Endometrial microvascular endothelial cells (primary cell): Measurements from ENCODE around the gene DPH1. TPM values are rescaled to one million over a fixed set of nuclear protein-coding genes. Genes with fewer than 3 reads are reported as not detected.
"Not testable (repeated sequence)": the region's sequence is repeated elsewhere in the genome, so short reads cannot be mapped to it uniquely, and the experiment has no call there.

Experiments
- in situ Hi-C: cut with HindIII; loops from 2 replicates; pipeline ENCODE4 v1.10.0; 2017; ENCODE audit warnings: low sequenced_read_pairs, low pct_unique_long_range_greater_than_20kb; ENCODE audit errors: inconsistent ontology term
- total RNA-seq: library from RNA; depleted of rRNA; stranded (reverse); fragments of >200 nt; gene quantifications from one replicate; pipeline ENCODE4 v1.2.3, GENCODE V29; 2015; ENCODE audit errors: inconsistent ontology term

The DPH1 gene
- total RNA-seq, 1 donor from 2014 or later, result 38.8 TPM

DNA sequence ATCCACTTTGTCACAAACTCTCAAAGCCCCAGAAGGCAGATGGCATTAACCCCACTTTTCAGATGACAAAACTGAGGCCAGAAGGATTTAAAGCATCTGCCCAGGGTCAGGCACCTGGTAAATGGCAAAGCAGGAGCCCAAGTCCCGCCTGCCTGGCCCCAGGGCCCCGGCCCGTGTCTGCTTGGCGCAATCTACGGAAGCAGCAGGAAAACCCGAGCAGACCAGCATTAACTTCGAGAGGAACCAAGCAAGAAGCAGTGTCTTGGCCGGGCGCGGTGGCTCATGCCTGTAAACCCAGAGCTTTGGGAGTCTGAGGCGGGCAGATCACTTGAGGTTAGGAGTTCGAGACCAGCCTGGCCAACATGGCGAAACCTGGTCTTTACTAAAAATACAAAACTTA is 26.4 kb upstream of the DPH1 start:
- in situ Hi-C loops, result no loop called here

DNA sequence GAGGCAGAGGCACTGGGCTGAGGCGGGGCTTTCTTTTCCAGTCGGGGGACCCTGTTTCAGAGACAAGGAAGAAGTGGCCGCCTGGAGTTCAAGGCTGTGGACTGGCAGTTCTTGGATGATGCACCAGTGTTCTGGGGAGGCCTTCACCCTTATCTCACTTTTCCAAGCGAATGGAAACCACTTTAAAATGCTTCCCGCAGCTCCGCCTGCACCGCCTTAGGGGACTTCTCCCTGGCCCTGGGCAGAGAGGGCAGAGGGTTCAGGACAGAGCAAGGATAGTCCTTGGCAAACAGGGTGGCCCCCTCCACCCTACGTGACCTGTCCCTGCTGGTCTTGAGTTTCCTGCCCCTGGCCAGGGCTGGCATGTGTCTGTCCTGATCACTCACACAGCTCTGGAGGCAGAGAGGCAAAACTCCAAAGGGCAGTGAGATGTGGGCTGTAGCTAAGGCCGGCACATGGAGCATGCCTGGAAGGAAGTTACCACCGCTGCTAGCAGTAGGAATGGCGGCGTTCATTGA is 25.5 kb upstream of the DPH1 start:
- in situ Hi-C loops, result no loop called here

DNA sequence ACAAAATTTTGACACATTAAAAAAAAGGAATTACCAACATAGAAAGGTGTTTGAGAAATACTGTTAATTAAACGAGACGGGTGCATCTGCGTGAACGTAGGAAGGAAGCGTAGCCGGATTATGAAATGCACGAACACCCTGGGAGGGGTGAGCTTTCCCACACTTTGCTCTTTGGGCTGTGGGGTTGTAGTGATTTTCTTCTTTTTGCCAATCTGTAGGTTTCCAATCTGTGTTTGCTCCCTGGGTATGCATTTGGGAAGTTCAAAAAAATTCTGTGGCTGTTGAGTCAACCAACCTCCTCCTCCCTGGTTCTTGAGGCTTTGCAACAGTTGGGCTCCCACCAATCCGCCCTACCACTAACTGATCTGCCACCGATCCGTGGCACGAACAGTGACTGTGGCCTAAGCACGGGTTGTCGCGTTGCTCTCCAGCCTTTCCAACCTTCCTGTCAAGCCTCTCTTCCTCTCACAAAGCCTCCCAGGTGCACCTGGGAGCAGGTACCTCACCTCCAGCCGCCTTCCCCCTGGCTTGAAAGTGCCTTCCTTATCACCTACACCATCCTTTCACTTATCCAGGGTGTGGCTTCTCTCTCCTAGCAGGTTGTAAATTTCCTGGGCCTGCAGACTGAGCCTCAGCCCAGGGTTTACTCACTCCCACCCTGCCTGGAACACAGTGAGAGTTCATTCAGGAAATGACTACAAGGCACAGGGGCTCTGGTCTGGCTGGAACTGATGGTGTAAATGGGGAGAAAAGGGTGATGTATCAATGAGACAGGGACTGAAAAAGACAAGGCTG is 21.4 kb upstream of the DPH1 start:
- in situ Hi-C loops, result no loop called here

DNA sequence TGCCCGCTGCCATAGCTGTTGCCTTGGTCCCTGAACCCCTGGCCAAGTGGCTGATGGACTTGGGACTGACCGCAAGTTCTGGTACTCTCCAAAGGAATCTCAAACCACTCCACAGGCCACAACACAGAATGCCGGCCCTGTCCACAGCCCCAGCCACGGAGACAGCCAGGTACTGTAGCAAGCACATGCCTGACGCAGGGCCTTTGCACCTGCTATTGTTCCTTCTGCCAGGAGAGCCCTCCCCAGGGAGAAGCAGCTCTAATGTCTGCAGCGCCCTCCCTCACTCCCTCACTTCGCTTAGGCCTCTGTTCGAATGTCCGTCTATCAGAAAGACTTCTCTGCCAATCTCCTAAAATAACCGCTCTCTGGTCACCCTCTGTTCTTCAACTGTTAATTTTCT is 20.2 kb upstream of the DPH1 start:
- in situ Hi-C loops, result no loop called here

DNA sequence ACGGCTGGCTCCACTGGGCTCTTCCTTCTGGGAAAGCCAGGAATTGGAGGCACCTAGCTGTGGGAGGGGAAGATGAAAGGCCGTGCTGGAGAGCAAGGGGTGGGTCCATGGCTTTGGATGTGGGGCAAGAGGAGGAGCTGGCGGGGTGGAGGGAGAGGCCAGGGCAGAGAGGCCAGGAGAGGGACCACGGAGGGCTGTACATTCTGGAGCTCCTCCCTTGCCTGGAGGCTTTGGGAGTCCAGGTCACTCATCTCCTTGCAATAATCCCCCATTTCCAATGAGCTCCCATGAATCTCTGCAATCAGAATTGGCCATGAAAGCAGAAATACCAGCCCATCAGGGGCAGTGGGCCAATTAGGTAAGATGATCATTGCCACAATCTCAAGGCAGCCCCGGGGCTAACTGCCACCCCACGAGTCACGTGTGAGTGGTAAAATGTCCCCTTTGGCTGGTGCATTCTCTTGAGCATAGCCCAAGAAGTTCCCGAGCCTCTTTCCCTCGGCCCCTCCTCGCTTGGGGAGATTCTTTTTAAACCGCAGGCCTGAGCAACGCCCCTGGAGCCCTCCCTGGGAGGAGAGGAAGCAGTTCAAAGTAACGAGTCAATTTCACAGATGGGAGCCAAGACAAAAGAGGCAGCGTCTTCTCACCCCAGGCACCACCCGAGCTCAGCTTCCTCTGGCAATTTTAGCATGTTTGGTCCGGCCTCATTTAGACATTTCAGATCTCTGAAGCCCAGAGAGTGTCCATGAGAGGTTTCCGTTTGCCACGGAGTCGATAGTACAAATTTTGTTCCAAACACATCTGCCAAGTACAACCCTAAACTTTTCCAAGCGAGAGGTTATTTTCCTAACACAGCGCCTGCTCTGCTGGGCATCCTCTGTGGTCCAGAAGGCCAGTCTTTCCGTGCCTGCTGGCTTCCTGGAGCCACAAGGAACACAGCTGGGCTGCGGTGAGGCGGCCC is 18.3 kb upstream of the DPH1 start:
- in situ Hi-C loops, result no loop called here

DNA sequence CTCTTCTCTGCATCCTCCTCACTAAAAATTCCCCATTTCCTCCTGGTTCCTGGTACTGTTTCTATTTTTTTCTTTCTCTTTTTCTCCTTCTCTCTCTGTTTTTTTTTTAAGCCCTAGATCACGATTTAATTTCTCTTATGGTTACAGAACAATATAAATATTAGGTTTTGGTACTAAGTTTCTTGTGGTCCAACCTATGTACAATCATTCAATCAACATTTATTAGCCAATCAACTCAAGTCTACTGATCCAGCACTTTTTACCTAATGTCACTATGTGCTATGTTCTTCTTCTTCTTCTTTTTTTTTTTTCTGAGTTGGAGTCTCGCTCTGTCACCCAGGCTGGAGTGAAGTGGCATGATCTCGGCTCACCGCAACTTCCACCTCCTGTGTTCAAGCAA is 17.5 kb upstream of the DPH1 start:
- in situ Hi-C loops, result no loop called here

DNA sequence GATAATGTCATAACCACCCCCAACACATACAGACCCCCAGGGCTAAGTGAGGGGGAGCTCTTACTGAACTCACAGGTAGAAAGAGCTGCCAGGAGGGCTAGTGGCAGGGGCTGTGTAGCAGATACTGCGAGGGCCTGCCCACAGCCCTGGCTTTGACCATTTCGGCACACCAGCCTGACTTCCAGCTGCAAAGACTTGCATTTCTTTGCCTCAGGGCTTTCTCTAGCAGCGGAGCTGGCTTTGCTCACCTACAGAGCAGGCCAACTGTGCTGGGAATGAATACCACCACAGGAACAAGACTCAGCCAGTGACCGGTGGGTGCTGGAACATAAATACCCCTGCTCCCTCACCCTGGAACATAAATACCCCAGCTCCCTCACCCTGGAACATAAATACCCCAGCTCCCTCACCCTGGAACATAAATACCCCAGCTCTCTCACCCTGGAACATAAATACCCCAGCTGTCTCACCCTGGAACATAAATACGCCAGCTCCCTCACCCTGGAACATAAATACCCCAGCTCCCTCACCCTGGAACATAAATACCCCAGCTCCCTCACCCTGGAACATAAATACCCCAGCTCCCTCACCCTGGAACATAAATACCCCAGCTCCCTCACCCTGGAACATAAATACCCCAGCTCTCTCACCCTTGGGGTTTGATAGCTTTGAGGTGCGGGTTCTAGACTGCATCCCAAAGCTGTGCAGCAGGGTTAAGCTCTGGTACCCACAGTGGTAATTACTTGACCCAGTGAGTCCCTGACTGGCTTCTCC is 16.5 kb upstream of the DPH1 start:
- in situ Hi-C loops, result not testable (repeated sequence)

DNA sequence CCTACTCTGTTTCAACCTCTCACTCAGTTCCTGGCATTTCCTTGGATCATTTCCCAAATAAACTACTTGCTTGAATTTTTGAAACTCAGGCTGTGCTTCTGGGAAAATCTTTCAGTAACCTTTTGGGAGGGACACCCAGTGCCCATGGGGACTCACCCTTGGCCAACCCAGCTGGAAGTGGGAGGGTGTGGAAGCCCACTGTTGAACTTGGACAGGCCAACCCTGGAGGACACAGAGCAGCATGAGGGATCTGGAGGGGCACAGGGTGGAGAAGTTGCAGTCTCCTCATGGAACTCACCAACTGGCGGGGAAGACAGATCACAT is 16.0 kb upstream of the DPH1 start:
- in situ Hi-C loops, result no loop called here

DNA sequence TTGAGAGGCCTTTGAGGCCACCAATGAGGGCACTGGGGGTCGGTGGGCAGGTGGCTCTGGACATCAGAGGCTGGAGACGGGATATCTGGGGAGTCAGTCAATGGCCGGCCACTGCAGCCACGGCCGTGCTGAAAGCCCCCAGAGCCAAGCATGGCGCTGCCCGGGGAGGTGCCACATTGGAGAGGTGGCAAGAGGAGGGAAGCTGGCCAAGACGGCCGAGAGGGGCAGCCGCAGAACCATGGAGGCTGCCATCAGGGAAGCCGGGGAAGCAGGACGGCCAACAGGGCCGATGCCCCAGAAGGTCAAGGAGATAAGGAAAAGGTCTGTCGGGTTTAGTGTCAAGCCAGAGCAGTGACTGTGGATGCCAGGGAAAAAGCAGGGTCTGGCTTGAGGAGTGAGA is 14.6 kb upstream of the DPH1 start:
- in situ Hi-C loops, result no loop called here

DNA sequence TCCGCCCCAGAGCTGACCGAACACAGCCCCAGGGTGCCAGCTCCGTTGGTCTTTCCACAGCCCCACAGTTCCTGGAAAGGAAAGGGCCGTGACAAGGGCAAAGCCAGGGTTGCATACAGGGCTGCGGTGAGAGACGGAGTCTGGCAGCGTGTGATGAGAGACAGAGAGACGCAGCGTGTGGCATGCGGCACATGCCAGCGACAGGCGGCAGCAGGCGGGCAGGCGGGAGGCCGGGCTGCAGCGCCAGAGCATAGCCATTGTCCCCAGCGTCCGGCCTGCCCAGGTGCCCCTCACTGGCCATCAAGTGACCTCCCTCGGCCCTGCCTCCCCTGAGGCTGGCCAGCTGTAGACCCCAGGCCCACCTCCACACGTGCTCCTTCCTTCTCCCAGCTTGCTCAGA is 13.5 kb upstream of the DPH1 start:
- in situ Hi-C loops, result no loop called here

DNA sequence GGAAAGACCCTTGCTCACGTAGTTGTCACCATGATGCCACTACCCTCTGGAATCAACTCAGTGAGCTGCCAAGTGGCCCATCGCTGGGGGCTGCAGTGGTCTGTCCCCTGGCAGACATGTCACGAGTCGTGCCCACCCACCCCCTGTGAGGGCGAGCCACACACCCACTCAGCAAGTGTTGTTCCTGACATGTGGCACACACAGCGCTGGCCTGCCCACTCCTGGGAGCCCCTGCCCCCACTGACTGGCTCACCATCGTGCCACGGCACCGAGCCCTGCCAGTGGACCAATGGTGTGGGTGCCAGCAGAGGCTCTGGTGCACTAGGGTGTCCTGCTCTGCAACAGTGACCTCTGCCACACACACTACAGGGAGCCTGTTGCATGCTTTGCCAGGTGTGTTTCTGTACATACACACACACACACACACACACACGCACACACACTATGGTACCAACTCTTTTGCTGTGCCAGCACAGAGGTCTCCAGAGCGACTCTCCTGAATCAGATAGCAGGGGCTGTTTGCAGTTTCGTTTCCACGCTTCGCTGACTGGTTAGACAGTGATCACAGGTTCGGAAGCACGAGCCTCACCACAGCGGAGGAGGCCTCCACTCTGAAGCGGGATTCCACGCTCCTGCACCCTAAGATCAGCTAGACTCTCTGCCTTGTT is 12.5 kb upstream of the DPH1 start:
- in situ Hi-C loops, result no loop called here

DNA sequence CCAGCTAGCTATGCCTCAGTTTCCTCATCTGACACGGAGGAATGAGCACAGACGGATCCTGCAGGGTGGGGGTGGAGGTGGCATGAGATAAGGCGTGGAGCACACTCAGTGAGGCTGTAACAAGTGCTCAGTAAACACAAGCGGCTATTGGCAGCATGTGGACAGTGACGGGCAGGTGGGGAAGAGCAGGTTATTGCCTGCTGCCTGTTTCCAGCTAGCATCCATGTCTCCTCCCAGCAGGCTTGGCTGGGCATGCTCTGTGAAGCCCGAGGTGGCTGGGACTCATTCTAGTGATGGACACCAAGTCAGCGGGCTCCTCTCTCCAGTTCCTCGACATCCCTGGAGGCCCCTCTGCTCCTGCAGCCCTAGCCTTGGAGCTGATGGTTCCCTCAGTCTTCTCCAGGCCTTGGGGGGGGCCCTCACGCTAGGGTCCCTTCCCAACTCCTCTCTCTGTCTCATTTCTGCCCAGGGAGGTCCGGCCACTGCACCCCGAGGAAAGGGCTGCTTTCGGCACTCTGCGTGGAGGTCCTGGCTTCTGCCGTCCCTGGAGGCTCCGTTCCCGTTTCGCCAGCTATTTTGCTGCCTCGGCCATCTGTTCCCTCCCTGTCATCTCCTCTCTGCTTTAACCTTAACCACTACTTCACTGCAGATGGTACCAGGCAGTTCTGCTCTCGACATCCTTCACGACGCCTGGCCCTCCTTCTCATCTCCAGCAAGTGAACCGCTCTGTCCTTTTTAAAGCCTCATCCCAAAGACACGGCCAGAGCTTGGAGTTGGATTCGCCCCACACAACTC is 11.0 kb upstream of the DPH1 start:
- in situ Hi-C loops, result no loop called here

DNA sequence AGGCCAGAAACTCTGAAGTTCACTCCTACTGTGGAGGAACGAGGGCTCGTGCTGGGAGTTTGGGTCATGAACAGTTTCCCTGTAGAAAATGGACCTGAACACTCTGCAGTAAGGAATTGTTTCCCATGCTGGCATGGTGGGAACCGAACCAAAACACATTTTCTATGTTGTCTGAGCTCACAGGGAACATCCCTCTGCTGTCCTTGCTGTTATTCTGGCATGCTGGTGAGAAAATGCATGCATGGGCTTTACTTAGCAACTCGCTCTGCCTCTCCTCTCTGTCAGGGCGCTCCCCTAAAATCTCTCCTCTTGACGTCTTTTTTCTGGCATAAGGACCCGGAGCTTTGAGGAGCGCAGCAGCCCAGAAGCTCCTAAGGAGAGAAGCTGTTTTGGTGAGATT is 10.2 kb upstream of the DPH1 start:
- in situ Hi-C loops, result no loop called here

DNA sequence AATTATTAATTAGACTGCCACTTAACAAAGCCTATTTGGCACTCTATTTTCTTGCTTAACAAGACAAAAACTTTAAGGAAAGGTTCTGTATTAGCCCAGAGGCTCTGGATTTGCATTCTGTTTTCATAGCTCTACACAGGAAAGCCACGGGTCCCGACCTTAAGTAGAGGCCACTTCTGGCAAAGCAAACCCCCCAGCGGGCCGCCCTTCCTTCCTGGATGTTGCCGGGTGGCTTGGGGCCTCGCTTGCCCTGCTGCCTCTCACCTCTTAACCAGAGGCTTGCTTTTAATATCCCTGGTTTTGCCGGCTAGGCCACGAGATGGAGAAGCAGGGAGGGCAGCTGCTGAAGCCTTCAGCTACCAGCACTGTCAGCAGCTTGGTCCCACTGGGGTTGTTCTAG is 9.2 kb upstream of the DPH1 start:
- in situ Hi-C loops, result no loop called here

DNA sequence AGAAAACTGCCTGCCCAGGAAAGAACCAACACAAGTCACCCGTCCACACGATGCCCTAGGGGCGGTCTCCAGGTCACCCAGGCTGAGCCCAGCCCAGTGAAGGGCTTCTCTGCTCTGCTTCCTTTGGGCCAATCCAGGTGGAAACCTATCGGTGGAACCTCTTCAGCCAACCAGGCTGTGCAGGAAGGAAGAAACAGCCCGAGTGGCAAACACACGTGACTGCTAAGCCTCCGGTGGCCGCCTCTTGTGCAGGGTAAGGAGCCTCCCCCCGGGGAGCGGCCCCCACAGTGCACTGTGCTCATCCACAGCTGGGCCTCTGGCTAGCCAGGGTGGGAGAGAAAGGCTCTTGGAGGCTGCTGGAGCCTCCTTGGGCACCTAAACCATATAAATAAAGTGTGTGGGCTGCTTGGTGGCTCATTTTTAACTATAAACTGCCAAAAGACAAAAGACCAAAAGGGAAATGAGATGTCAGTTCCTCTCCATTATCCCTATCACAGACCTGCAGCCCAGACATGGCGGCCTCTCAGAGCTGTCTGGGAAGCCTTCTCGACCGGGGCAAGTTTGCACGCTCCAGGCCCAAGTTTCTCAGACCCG is 7.2 kb upstream of the DPH1 start:
- in situ Hi-C loops, result no loop called here

DNA sequence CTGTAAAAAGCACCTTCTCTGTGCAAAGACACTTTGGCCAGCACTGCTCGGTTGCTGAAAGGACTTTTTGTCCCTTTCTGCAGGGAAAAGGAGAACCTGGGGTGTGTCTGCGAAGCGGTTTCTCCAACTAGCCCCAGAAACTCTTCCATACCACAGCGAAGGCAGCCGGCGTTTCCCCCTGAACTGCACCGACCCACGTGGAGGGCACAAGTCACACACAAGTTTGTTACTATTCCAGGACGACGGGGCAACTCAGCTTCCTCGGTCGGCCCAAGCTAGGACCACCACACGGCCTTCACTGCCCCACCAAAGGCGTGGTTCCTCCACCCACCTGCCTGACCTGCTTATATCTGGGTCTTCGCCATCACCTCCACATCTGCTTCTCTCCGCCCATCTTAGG is 6.7 kb upstream of the DPH1 start:
- in situ Hi-C loops, result no loop called here

DNA sequence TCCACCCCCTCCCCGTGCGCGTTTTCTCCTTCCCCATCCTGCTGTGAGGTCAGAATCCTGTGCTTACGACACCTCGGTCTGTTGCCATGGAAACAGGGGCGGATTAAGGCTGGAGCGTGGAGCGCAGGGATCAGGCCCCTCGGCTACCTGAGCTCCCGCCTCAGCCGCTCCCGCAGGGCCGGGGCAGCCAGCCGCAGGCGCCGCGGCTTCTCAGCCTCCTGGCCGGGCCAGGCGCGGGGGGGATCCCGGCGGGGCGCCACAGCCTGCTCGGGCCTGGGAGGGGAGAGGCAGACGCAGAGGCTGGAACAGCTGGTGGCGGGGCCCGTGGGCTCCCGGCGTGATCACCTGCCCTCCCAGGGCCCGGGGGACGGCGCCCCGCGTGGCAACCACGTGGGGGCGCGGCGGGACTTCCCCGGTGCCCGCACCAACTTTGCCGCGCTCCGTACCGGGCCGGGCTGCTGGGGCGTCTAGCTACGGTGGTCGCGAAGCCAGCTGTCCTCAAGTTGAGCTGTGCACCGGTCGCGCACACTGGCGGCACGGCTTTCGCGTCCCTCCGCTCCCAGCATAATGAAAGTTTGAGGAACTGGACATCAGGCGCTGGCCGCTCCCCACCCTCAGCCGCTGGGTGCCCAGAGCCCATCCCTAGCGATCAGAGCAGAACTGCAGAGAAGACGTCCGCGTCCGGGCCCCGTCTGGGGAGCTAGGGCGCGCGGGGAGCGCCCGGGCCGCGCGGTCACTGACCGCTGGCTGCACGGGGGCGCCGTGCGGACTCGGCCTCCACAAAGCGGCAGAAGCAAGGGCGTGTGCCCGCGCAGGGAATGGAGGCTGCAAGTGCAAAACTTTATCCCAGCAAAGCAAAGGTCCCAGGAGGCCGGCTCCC is 6.0 kb upstream of the DPH1 start:
- in situ Hi-C loops, result no loop called here
